Measurements from ENCODE around the gene TSTD1.

Gene TSTD1

DNA sequence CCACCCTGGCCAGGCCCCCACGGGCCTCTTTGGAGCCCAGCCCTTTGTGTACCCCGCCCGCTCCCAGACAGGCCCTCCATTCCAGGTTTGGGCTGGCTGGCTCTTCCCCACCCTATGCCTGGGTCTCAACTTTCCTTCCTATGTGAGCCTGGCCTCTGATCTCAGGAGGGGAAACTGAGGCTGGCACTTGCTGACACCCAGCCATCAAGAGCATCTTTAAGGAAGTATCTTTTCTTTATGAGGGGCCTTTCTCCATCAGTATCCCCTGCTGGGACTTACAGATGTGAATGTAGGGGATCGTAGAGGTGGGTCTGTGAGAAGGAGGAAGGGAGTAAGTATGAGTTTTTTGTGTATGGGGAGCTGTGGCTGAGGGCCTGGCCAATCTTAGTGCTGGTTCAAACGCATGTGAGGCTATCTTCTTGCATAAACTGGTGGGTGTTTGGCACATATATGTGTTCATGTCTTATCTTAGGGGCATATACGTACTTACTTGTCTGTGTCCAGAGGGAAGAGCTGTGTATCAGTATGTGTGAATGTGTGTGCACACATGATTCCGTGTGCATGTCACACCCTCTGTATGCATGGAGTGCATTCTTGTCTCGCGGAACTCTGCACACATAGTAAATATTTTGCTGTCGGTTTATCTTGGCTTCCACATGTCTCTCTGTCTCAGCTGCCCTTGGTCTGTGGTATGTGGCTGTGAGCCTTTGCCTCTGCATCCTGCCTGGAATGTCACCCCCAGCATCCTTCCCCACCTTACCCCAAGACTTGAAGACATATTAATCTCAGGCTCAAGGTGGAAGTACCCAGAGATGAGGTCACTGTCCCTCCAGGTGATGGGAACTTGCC lies 45.2 kb upstream of the TSTD1 start:
- H3K4me3 ChIP-seq (ENCODE audit: low read length), result no peak overlapping the region
- no peak overlapping the region for H3K4me2 ChIP-seq (ENCODE audit: low read length)
- no peaks in the 10 kb centered on the region for H4K20me1 ChIP-seq (ENCODE audit: insufficient read depth, low read length)
- no peaks in the 10 kb centered on the region for H3K79me2 ChIP-seq (ENCODE audit: low read length)
- no peak for TF ChIP-seq EZH2phosphoT487 (IDR thresholded peaks at IDR 0.05; ENCODE audit: low read depth)
- TF ChIP-seq, protein P1, sequence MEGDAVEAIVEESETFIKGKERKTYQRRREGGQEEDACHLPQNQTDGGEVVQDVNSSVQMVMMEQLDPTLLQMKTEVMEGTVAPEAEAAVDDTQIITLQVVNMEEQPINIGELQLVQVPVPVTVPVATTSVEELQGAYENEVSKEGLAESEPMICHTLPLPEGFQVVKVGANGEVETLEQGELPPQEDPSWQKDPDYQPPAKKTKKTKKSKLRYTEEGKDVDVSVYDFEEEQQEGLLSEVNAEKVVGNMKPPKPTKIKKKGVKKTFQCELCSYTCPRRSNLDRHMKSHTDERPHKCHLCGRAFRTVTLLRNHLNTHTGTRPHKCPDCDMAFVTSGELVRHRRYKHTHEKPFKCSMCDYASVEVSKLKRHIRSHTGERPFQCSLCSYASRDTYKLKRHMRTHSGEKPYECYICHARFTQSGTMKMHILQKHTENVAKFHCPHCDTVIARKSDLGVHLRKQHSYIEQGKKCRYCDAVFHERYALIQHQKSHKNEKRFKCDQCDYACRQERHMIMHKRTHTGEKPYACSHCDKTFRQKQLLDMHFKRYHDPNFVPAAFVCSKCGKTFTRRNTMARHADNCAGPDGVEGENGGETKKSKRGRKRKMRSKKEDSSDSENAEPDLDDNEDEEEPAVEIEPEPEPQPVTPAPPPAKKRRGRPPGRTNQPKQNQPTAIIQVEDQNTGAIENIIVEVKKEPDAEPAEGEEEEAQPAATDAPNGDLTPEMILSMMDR (IDR thresholded peaks at IDR 0.05; ENCODE audit: low read depth, low read length), result no peak
- no peaks in the 10 kb centered on the region for H3K27me3 ChIP-seq (ENCODE audit: low read depth, low read length)
- no peaks in the 10 kb centered on the region for H3K36me3 ChIP-seq (replicated peaks; ENCODE audit: low read depth, low read length)
- H2AFZ ChIP-seq (ENCODE audit: low read depth, low read length), result no peak overlapping the region
- H3K4me1 ChIP-seq (ENCODE audit: low read length), result no peaks in the 10 kb centered on the region
- H3K9ac ChIP-seq (ENCODE audit: low read length), result no peak overlapping the region
- no peak overlapping the region for H3K27ac ChIP-seq (ENCODE audit: low read length)
- H3K9me3 ChIP-seq (ENCODE audit: insufficient read depth, low read length), result no peaks in the 10 kb centered on the region

- H3K27me3 ChIP-seq (ENCODE audit: low read depth, low read length), result no peaks in the 10 kb centered on the region
- H3K4me3 ChIP-seq (ENCODE audit: low read length), result no peak overlapping the region
- TF ChIP-seq, protein P1 (IDR thresholded peaks at IDR 0.05; ENCODE audit: low read depth, low read length), result no peak
- TF ChIP-seq EZH2phosphoT487 (IDR thresholded peaks at IDR 0.05; ENCODE audit: low read depth), result no peak
- no peaks in the 10 kb centered on the region for H4K20me1 ChIP-seq (ENCODE audit: insufficient read depth, low read length)
- no peaks in the 10 kb centered on the region for H3K4me1 ChIP-seq (ENCODE audit: low read length)
- no peaks in the 10 kb centered on the region for H3K79me2 ChIP-seq (ENCODE audit: low read length)
- no peak overlapping the region for H3K9ac ChIP-seq (ENCODE audit: low read length)
- H2AFZ ChIP-seq (ENCODE audit: low read depth, low read length), result no peak overlapping the region
- no peaks in the 10 kb centered on the region for H3K36me3 ChIP-seq (replicated peaks; ENCODE audit: low read depth, low read length)
- no peak overlapping the region for H3K27ac ChIP-seq (ENCODE audit: low read length)
- no peaks in the 10 kb centered on the region for H3K9me3 ChIP-seq (ENCODE audit: insufficient read depth, low read length)
- H3K4me2 ChIP-seq (ENCODE audit: low read length), result no peak overlapping the region
These were observed 44.4 kb upstream of the TSTD1 start for GRCh38 chr1:161082996-161083747.

GRCh38 chr1:161082483-161082882 lies 43.7 kb upstream of the TSTD1 start:
- Histone ChIP-seq H3K27me3 (ENCODE audit: low read depth, low read length) (no peaks in the 10 kb centered on the region), H3K4me1 (ENCODE audit: low read length) (no peaks in the 10 kb centered on the region)

More at GRCh38 chr1:161082483-161082882, 43.7 kb upstream of the TSTD1 start:
- no peaks in the 10 kb centered on the region for H3K36me3 ChIP-seq (replicated peaks; ENCODE audit: low read depth, low read length)
- no peaks in the 10 kb centered on the region for H3K79me2 ChIP-seq (ENCODE audit: low read length)
- TF ChIP-seq EZH2phosphoT487 (IDR thresholded peaks at IDR 0.05; ENCODE audit: low read depth), result no peak
- TF ChIP-seq, protein P1 (IDR thresholded peaks at IDR 0.05; ENCODE audit: low read depth, low read length), result no peak
- no peak overlapping the region for H3K4me3 ChIP-seq (ENCODE audit: low read length)
- H2AFZ ChIP-seq (ENCODE audit: low read depth, low read length), result no peak overlapping the region
- H3K27ac ChIP-seq (ENCODE audit: low read length), result no peak overlapping the region
- no peaks in the 10 kb centered on the region for H3K9me3 ChIP-seq (ENCODE audit: insufficient read depth, low read length)
- no peaks in the 10 kb centered on the region for H4K20me1 ChIP-seq (ENCODE audit: insufficient read depth, low read length)
- no peak overlapping the region for H3K4me2 ChIP-seq (ENCODE audit: low read length)
- no peak overlapping the region for H3K9ac ChIP-seq (ENCODE audit: low read length)

All from OCI-LY3 (cell line).